ENCODE data around the gene NAV2. TPM values are rescaled to one million over a fixed set of nuclear protein-coding genes. Genes with fewer than 3 reads are reported as not detected.

Gene NAV2
- total RNA-seq, 1 donor, result 0.42 TPM

DNA sequence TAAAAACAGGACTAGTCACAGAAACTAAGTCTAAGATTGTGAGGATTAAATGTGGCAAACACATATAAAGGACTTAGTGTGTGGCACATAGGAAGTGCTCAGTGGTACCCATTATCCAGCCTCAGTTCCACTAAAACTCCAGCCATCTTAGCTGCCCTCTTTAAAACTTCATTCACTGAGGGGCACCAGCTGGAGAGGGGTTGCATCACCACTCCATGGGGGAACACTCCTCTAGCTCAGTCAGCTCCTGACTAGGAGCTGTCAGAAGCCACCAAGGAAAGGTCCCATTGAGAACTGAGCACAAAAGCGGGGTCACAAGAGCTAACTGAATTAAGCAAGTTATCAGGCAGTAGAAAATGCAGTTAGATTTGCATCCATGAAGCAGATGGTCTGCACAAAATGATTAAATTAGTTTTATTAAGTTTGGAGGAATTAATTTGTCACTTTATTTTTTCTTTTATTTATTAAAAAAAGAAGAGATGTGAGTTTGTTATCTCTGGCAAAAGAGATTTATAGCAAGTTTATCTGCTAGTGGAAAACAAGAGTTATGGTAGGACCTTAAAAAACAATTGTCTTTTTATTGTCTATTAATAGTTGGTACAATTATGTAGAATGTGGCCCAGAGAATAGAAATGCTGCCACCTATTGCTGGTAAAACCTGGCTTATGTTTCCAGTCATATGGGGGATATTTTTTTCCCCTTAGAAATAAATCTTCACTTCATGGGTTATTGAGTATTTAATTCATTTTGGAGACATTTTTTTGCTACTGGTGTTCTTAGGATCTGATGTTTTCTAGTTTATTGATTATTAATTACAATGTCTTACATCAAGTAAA, 95.7 kb downstream of the NAV2 start:
- H3K4me3 ChIP-seq (ENCODE audit: low read length), result no peak overlapping the region
- H3K4me1 ChIP-seq (ENCODE audit: insufficient read depth, low read length), result no peaks in the 10 kb centered on the region
- H3K27me3 ChIP-seq (ENCODE audit: insufficient read depth, low read length), result no peaks in the 10 kb centered on the region
- H3K9me3 ChIP-seq (ENCODE audit: low read depth, low read length), result no peaks in the 10 kb centered on the region

DNA sequence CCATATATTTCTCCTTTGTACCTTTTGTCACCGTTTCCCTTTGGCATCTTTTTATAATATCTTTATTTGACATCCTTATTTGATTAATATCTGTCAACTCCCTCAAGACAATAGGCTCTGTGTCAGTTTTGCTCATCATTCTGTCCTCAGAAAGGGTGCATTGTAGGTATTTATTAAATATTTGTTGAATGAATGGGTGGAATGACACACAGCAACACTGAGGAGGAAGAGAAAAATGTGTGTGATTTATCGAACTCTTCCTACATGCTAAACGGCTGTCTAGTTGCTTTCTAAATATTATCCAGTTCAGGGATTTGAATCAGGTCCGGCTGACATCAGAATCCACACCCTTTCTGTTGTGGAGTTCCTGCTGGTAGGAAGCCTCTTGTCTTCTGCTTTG, 98.2 kb downstream of the NAV2 start:
- H3K4me1 ChIP-seq (ENCODE audit: insufficient read depth, low read length), result no peaks in the 10 kb centered on the region
- no peaks in the 10 kb centered on the region for H3K9me3 ChIP-seq (ENCODE audit: low read depth, low read length)
- no peak overlapping the region for H3K4me3 ChIP-seq (ENCODE audit: low read length)
- H3K27me3 ChIP-seq (ENCODE audit: insufficient read depth, low read length), result no peaks in the 10 kb centered on the region

DNA sequence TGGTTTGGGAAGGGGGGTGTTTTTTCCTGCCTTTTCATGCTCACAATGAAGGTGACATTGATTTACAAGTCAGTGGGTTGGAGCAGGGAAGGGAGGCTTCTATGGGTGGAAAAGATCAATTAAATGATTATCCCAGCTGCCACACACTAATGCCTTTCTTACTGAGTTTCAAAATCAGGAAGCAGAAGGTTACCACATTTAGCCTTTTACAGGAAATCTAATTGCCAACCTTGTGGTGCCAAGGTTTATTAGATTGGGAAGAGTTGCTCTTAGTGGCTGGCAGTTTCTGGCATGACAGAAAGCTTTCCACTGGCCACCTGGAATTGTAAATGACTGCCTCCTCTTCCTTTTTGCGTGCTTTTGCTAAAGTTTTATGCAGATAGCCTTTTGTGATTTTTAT, 98.7 kb downstream of the NAV2 start:
- no peaks in the 10 kb centered on the region for H3K4me1 ChIP-seq (ENCODE audit: insufficient read depth, low read length)
- no peak overlapping the region for H3K4me3 ChIP-seq (ENCODE audit: low read length)
- no peaks in the 10 kb centered on the region for H3K9me3 ChIP-seq (ENCODE audit: low read depth, low read length)
- no peaks in the 10 kb centered on the region for H3K27me3 ChIP-seq (ENCODE audit: insufficient read depth, low read length)

DNA sequence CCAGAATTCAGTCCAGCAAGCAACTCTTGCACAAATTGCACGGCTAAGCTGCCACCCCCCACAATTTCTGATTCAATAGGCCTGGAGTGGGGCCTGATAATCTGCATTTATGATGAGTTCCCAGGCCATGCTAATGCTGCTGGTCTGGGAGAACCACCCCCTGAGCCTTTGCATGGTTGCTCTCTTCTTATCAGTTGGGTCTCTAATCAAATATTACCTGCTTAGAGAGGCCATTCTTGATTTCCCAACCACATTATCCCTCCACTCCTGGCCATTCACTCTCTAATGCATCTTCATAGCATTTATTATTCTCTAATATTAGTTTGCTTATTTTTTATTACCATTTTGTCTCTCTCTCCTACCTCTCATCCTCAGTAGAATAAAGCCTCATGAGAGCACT, 99.5 kb downstream of the NAV2 start:
- Histone ChIP-seq H3K4me3 (ENCODE audit: low read length) (no peak overlapping the region), H3K27me3 (ENCODE audit: insufficient read depth, low read length) (no peaks in the 10 kb centered on the region), H3K4me1 (ENCODE audit: insufficient read depth, low read length) (no peaks in the 10 kb centered on the region), H3K9me3 (ENCODE audit: low read depth, low read length) (no peaks in the 10 kb centered on the region)

DNA sequence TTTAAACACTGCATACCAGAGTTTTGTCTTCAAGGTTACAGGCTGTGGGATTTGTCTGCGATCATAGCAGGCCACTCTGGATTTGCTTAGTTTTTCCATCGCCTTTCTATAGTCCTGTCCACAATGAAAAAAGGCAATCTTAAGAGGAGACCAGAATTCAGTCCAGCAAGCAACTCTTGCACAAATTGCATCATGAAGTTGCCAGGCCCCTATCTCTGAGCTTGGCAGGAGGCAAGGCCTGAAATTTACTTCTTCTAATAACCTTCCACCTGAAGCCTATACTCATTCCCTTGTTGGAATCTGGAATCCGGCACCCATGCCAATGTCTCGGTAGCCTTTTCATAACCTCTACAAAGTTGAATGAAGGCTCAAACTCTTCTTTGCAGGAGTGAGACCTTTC, 100.1 kb downstream of the NAV2 start:
- Histone ChIP-seq H3K4me1 (ENCODE audit: insufficient read depth, low read length) (no peaks in the 10 kb centered on the region), H3K4me3 (ENCODE audit: low read length) (no peak overlapping the region), H3K9me3 (ENCODE audit: low read depth, low read length) (no peaks in the 10 kb centered on the region), H3K27me3 (ENCODE audit: insufficient read depth, low read length) (no peaks in the 10 kb centered on the region)

DNA sequence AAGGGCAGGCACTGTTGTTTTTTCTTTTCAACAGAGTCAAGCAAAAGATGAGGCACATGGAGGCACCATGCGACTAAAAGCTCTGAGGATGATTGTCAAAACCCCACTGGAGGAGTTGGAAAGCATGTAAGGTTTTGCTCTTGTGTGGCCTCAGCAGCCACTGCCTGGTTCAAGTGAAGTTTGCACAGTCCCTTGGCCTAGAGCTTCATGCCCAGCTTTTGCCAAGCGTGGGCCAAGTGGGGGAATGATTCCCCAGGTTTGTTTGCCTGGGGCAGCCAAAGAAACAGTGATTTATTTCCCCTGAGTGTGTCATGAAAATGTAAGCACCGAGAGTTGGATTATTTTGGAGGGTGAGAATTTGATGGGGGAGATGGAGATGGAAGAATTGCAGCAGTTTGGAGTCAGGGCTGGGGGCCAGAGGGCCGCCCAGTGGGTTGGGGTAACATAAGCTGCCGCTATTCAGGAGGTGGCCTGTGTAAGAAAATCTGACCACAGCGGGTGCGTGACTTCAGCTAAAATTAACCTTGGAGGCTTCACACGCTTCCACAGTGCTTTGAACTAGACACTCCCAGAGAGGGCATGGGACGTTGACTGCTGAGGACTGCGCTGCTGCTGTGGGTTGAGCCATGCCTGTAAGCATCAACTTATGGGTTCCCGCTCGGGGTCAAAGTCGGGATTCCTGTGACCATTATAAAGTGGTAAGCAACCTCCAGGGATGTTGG, 100.7 kb downstream of the NAV2 start:
- Histone ChIP-seq H3K4me1 (ENCODE audit: insufficient read depth, low read length) (no peaks in the 10 kb centered on the region), H3K4me3 (ENCODE audit: low read length) (no peak overlapping the region), H3K27me3 (ENCODE audit: insufficient read depth, low read length) (no peaks in the 10 kb centered on the region), H3K9me3 (ENCODE audit: low read depth, low read length) (no peaks in the 10 kb centered on the region)

DNA sequence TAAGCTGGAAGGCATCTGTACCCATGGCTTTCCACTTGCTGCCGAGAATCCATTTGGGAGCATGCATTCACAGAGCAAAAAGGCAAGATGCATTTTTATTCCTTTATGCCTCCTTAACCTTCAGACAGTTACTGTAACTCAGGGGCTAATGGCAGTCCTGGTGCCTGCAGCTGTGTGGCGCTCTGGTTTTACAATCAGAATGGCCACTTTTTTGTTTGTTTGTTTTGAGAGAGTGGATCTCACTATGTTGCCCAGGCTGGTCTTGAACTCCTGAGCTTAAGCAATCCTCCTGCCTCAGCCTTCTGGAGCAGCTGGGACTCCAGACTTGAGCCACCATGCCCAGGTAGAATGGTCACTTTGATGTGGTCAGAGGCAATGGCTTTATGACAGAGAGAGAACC, 101.8 kb downstream of the NAV2 start:
- no peak overlapping the region for H3K4me3 ChIP-seq (ENCODE audit: low read length)
- H3K9me3 ChIP-seq (ENCODE audit: low read depth, low read length), result no peaks in the 10 kb centered on the region
- H3K27me3 ChIP-seq (ENCODE audit: insufficient read depth, low read length), result no peaks in the 10 kb centered on the region
- no peaks in the 10 kb centered on the region for H3K4me1 ChIP-seq (ENCODE audit: insufficient read depth, low read length)

DNA sequence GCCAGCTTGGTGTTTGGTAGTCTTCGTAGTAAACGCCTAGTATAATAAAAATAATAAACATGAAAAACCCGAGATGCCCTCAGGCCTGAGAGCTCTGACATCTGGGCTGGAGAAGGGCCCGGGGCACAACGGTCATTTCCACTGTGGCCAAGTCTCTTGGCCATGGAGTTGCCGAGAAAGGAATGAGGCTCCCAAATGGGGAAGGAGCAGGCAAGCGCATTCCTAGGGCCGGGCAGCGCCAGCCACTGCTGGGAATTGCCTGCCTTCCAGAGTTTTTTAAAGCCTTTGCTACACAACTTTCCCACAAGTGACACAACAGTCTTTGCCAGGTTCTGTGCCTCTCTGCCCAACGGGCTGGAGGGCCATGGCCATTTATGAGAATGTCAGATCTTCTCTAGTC, 103.4 kb downstream of the NAV2 start:
- Histone ChIP-seq H3K4me3 (ENCODE audit: low read length) (no peak overlapping the region), H3K9me3 (ENCODE audit: low read depth, low read length) (no peaks in the 10 kb centered on the region), H3K27me3 (ENCODE audit: insufficient read depth, low read length) (no peaks in the 10 kb centered on the region), H3K4me1 (ENCODE audit: insufficient read depth, low read length) (no peaks in the 10 kb centered on the region)

DNA sequence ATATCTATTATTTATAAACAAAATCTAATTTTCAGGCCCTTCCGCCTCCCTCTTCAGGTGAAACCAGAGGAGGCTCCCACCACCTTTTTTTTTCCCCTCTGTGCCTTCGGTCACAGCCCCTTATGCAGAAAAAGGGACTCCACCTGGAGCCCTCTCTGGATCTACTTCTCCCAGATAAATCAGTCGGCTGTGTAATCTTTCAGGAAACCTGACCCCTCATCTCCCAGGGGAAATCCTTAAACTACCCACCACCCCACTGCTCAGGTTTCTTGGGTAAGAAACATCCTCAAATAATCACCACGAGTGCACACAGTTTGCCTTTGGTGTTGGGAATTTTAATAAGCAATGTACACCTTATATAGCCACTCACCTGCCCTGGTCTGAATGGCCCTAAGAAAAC, 104.2 kb downstream of the NAV2 start:
- Histone ChIP-seq H3K4me1 (ENCODE audit: insufficient read depth, low read length) (no peaks in the 10 kb centered on the region), H3K27me3 (ENCODE audit: insufficient read depth, low read length) (no peaks in the 10 kb centered on the region), H3K9me3 (ENCODE audit: low read depth, low read length) (no peaks in the 10 kb centered on the region), H3K4me3 (ENCODE audit: low read length) (no peak overlapping the region)

DNA sequence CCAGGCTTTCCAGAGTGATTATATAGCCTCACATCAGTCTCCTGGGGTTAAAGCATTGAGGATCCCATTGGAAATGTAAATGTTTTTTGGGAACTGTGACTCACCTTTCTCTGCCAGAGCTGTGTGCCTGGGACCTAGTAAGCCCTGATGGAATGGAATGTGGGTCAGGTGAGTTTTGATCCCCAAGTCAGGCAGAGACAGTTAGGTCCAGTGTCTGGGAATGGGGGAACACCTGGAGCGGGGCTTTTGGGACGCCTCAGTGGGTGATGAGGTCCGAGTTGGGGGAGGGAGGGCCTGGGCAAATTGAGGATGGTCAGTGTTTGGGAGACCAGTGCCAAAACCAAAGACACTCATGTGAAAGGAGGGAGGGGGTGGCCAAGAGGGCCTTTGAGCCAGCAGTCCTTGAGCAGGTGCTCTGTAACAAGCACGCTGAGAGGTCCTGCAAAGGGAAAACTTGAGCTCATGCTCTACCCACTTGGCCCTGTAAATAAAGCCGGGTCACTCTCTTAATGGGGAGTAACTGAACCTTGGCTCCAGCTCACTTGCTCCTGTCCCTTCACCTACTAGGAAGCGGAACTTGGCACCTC, 104.7 kb downstream of the NAV2 start:
- H3K9me3 ChIP-seq (ENCODE audit: low read depth, low read length), result no peaks in the 10 kb centered on the region
- H3K4me3 ChIP-seq (ENCODE audit: low read length), result no peak overlapping the region
- H3K4me1 ChIP-seq (ENCODE audit: insufficient read depth, low read length), result no peaks in the 10 kb centered on the region
- H3K27me3 ChIP-seq (ENCODE audit: insufficient read depth, low read length), result no peaks in the 10 kb centered on the region

DNA sequence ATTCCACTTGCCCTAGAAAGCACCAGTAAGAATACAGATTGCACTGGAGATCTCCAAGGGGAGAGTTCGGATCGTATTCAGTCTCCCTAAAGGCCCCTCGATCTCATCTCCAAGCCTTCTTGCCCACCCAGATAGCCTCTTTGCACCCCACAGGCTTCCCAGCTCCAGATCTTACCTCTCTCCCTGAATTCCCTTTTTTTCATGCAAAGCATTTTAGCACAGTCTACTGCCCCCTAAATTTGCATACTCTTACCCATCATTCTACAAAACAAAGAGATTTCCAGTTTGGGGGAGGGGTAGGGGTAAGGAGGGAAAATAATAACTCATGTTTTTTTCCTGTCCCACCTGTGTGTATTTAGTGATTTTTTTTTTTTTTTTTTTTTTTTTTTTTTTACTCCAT, 105.2 kb downstream of the NAV2 start:
- no peak overlapping the region for H3K4me3 ChIP-seq (ENCODE audit: low read length)
- H3K9me3 ChIP-seq (ENCODE audit: low read depth, low read length), result no peaks in the 10 kb centered on the region
- H3K27me3 ChIP-seq (ENCODE audit: insufficient read depth, low read length), result no peaks in the 10 kb centered on the region
- H3K4me1 ChIP-seq (ENCODE audit: insufficient read depth, low read length), result no peaks in the 10 kb centered on the region

DNA sequence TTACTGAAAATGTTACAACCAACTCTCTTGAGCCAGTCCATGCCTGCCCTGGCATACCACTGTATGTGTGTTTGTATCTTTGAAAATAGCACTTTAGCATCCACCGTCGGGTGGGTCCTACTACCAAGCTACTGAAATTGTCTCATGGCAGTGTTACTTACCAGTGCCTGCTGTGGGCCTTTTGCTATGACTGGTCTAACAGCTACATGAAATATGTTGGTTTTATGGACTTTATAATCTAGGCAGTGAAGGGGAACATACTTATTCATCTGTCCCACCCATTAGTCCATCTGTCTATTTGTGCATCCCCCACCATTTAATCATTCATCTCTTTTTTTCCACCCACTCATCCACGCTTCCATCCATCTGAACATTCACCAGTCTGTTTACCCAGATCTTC, 106.0 kb downstream of the NAV2 start:
- no peaks in the 10 kb centered on the region for H3K4me1 ChIP-seq (ENCODE audit: insufficient read depth, low read length)
- H3K4me3 ChIP-seq (ENCODE audit: low read length), result no peak overlapping the region
- H3K9me3 ChIP-seq (ENCODE audit: low read depth, low read length), result no peaks in the 10 kb centered on the region
- H3K27me3 ChIP-seq (ENCODE audit: insufficient read depth, low read length), result no peaks in the 10 kb centered on the region

DNA sequence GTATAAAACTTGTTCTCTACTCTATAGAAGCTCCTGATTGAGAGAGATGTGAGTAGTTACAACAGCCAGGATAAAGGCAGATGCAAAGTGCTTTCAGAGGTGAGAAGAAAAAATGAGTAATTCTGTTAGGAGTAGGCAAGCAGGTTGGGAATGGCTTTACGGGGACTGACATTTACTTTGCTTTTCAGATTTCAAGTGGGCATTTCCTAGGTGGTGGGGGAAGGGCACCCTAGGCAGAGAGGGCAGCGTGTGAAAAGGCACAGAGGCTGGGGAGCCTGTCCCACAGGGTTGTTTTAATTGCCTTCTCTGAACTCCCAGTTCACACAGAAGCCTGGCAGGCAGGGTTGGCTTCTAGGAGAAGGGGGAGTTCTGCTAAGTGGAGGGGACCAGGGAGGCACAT, 106.5 kb downstream of the NAV2 start:
- Histone ChIP-seq H3K4me1 (ENCODE audit: insufficient read depth, low read length) (no peaks in the 10 kb centered on the region), H3K9me3 (ENCODE audit: low read depth, low read length) (no peaks in the 10 kb centered on the region), H3K27me3 (ENCODE audit: insufficient read depth, low read length) (no peaks in the 10 kb centered on the region), H3K4me3 (ENCODE audit: low read length) (no peak overlapping the region)

DNA sequence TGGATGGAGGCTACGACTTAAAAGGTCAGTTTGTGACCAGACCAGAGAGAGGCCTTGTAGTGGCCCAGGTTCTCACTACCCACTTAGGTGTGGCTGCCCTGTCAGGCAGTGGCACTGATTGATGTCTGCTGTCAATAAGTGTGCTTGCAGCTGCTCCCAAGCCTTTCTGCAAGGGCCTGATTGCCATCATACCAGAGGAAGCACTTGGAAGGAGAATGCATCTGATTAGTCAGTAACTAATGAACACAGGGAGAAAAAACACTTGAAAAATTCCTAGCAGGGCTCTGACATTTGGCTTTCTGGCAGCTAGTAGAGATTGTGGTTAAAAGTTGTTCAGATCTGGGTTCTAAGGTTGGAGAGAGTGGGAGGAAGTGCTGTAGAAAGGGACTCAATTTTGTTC, 107.5 kb downstream of the NAV2 start:
- Histone ChIP-seq H3K4me1 (ENCODE audit: insufficient read depth, low read length) (no peaks in the 10 kb centered on the region), H3K4me3 (ENCODE audit: low read length) (no peak overlapping the region), H3K9me3 (ENCODE audit: low read depth, low read length) (no peaks in the 10 kb centered on the region), H3K27me3 (ENCODE audit: insufficient read depth, low read length) (no peaks in the 10 kb centered on the region)

DNA sequence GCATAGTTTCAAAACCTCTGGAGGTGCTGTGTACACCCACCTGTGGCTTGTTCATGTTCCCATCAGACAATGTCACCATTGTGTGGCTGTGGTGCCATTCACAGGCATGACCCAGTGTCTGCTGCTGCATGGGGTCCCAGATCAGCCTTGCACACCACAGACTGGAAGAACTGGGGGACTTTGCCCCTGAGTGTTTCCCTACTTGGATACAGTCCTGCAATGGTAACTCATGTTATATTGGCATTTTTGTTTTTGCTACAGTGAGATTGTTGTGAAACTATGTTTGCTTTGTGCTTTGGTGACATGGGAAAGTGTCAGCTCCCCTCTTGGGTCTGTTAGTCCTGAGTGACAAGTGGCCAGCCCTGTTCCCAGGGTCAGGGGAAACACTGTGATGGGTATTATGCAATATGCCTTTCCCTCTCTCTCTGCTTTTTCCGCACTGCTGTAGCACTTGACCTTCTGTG, 108.8 kb downstream of the NAV2 start:
- no peaks in the 10 kb centered on the region for H3K9me3 ChIP-seq (ENCODE audit: low read depth, low read length)
- no peaks in the 10 kb centered on the region for H3K4me1 ChIP-seq (ENCODE audit: insufficient read depth, low read length)
- no peaks in the 10 kb centered on the region for H3K27me3 ChIP-seq (ENCODE audit: insufficient read depth, low read length)
- H3K4me3 ChIP-seq (ENCODE audit: low read length), result no peak overlapping the region

Data from mononuclear cell (primary cell).